GM12801 (cell line): ENCODE measurements around the gene CLEC4A.

ENCODE experiments used
- CTCF ChIP-seq: IDR thresholded peaks from one replicate; pipeline ENCODE4 v1.5.1; 2011; ENCODE audit warnings: control low read depth; ENCODE audit not compliant: insufficient read length; ENCODE audit errors: extremely low read depth

Gene CLEC4A

DNA sequence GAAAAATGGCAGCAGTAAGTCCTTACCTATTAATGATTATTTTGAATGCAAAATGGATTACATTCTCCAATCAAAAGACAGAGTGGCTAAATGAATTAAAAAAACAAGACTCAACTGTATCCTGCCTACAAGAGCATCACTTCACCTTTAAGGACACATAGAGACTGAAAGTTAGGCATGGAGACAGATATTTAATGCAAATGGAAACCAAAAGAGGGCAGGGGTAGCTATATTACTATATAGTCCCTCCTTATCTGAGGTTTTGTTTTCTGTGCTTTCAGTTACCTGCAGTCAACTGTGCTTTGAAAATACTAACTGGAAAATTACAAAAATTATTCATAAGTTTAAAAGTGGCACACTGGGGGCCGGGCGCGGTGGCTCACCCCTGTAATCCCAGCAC, 24.2 kb upstream of the CLEC4A start:
- TF ChIP-seq CTCF: no peak

DNA sequence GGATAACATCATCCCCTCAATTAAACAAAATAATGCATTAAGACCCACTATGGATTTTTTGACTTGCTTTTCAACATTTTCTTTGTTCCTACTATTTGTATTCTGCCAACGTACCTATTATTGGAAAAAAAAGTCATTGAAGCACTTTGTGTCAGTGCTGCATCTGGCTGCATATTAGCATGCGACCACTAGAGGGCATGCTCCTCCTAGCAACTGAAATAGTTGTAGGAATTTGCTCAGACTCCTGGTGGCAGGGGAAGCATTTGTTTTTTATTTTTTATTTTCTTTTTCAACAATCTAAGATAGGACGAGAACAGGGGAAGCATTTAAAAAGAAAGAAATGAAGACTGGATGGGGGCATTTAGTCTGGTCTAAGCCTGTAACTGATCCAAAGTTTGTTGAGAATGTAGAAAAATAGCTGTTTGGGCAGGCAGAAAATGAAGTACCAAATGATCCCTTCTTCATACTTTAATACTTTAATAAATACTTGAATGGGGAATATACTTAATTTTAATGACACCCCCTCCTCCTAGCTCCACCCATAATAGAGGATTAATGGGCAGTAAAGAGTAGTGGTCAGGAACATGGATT, 14.5 kb upstream of the CLEC4A start:
- no peak for TF ChIP-seq CTCF

DNA sequence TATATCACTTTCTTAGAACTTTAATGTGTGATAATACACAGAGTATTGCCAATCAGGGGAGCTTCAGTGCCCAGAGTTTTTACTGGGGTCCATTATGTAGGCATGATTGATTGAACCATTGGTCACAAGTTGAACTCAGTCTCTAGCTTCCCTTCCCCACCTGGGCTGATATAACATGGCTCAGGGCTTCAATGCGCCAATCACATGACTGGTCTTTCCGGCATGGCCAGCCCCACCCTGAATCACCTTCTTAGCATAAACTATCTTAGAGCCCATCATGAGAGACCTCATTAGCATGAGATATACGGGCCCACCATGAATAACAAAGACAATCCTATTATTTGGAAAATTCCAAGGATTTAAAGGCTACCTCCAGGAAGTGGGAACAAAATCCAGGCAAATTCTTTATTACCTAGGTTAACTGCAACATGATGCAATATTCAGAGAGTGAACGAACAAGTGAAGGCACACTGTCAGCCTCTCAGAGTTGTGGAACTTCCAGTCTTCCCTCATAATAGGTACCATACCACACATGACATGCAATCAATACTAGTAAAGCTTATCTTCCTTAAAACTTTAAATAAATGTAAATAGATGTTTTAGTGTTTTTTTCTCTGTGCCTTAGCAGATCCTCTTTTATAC, 3.2 kb upstream of the CLEC4A start:
- no peak for TF ChIP-seq CTCF

DNA sequence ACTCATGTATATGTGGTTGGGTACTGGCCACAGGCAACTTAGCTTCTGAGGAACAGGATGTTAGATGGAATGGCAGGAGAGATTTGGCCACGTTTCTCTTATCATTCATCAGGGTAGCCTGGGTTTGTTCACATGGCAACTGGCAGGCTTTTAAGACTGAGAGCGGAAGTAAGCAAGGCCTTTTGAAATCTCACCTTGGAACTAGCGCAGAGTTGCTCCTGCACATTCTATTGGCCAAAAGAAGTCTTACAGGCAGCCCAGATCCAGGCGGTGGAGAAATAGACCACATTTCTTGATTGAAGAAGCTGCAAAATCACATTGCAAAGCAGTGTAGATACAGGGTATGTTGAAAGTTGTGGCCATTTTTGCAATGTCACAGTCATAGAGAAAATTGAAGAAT, 3.7 kb downstream of the CLEC4A start:
- TF ChIP-seq CTCF: no peak

DNA sequence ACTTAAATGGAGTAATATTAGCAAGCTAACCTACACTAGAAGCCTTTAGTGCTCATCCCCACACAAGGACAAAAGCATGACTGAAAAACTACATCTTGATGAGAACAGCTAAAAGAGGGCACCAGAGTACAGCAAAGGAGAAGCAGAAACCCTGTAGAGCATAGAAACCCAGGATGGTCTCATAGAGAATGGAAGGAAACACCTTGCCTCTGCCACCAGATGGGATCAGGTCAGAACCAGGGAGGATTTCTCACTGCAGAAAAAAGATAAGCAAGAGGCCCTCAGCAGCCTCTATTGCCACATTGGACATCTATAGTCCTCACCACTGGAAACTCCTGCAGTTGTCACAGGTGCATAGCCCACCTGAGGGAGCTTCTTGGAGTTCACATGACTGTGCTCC, 19.8 kb downstream of the CLEC4A start:
- TF ChIP-seq CTCF: no peak

DNA sequence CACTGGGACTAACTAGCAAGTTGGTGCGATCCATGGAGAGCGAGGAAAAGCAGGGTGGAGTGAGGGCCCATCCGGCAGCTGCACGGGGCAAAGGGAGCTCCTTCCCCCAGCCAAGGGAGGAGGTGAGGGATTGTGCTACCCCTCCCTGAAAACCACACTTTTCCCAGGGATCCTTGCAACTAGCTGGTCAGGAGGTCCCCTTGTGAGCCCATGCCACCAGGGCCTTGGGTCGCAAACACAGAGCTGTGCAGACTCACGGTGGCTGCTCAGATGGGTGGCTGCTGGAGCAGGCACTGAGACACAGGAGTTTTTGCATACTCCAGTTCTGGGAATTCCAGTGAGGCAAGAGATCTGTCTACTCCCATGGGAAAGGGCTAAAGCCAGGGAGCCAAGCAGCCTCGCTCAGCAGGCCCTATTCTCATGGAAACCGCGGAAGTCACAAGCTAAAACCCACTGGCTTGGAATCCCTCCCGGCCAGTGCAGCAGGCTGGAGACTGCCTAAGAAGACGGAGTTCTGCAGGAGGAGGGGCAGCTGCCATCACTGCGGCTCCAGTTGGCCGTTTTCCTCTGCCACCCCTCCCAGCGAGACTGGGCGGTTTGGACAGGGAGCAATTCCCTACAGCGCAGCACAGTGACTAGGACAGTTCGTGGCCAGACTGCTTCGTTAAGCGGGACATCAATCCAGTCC, 22.5 kb downstream of the CLEC4A start:
- TF ChIP-seq CTCF: no peak

DNA sequence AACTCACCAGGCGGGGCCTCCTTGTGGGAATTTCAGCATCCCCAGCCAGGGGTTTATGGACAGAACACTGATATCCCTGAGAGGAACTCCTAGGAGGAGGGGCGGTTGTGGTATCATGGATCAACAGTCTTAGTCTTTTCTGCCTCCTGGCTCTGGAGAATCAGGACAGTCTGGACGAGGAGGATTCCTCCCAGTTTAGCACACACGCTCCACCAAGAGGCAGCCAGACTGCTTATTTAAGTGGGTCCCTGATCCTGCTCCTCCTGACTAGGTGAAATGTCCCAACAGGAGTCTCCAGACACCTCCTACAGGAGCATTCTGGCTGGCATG, 23.0 kb downstream of the CLEC4A start:
- TF ChIP-seq CTCF: no peak
